K562 (cell line): Measurements from ENCODE around the gene KRT83. TPM values are rescaled to one million over a fixed set of nuclear protein-coding genes. Genes with fewer than 3 reads are reported as not detected.
A peak's percentile ranks its signal among the peaks of the same experiment; 100 is the strongest.

Source experiments
- FOXP1 ChIP-seq: sonication (generic); formaldehyde crosslinking; IDR thresholded peaks from 2 replicates; pipeline ENCODE4 v1.8.0; 2022; ENCODE audit warnings: mild to moderate bottlenecking, missing genetic modification reagents
- JUND ChIP-seq, 2 experiments: IDR thresholded peaks; 2 replicates in 1 of 2; 3 replicates in 1 of 2; pipeline ENCODE4 v1.6.1; 2011; ENCODE audit warnings: borderline replicate concordance in 2 of 2, low read depth in 2 of 2, low read length in 2 of 2, improper control_type of control experiment in 1 of 2, missing biosample characterization in 1 of 2, missing genetic modification characterization in 1 of 2, missing genetic modification reagents in 1 of 2
- SREBF2 ChIP-seq: sonication (generic); formaldehyde crosslinking; IDR thresholded peaks from 2 replicates; pipeline ENCODE4 v1.4.0; 2020; ENCODE audit warnings: mild to moderate bottlenecking, missing genetic modification reagents
- TARDBP ChIP-seq: fragments of 450-650 bp; IDR thresholded peaks from 2 replicates; pipeline ENCODE4 v1.6.1; 2016
- TEAD1 ChIP-seq, 2 experiments: fragments of 450-650 bp in 1 of 2; sonication (generic) in 1 of 2; formaldehyde crosslinking; IDR thresholded peaks; 2 replicates each; pipeline versions ENCODE4 v1.4.0 to v1.8.0; 2020 to 2022; ENCODE audit warnings: mild to moderate bottlenecking in 2 of 2, missing genetic modification reagents in 1 of 2
- TFAP4 ChIP-seq: sonication (generic); formaldehyde crosslinking; IDR thresholded peaks from 2 replicates; pipeline ENCODE4 v1.8.0; 2022; ENCODE audit warnings: missing genetic modification reagents, mild to moderate bottlenecking, moderate library complexity, borderline replicate concordance
- ZC3H11A ChIP-seq: IDR thresholded peaks from 2 replicates; pipeline ENCODE4 v1.6.1; 2012; ENCODE audit warnings: low read depth, low read length, improper control_type of control experiment
- ZNF778 ChIP-seq: fragments of 450-650 bp; formaldehyde crosslinking; IDR thresholded peaks from 2 replicates; pipeline ENCODE4 v1.4.0; 2020; ENCODE audit warnings: mild to moderate bottlenecking, moderate library complexity
- polyA plus RNA-seq, 8 experiments: library from polyadenylated mRNA; depleted of rRNA in 4 of 8; stranded (reverse) in 5 of 8; unstranded in 3 of 8; fragments of >200 nt; fragmentation: Nextera tagmentation in 2 of 8; fragmentation: Illumina TruSeq in 1 of 8; extraction: Ambion mirVana in 2 of 8; extraction: Trizol in 1 of 8; gene quantifications; 2 replicates each; pipeline versions ENCODE4 v1.2.1 to v1.2.3, GENCODE V29; 2011 to 2014; ENCODE audit warnings: inconsistent platforms in 1 of 8, missing spikeins in 1 of 8
- total RNA-seq, 7 experiments: library from RNA; depleted of rRNA in 6 of 7; stranded (reverse); fragments of >200 nt in 6 of 7; fragmentation: Illumina TruSeq in 2 of 7; extraction: Trizol in 2 of 7; gene quantifications; 2 replicates each; pipeline versions ENCODE4 v1.2.1 to v1.2.3, GENCODE V29; 2011 to 2021; ENCODE audit warnings: low replicate concordance in 1 of 7
- TF ChIP-seq, protein P1 (sequence below): fragments of 450-650 bp; IDR thresholded peaks from 2 replicates; pipeline ENCODE4 v1.6.1; 2016; ENCODE audit warnings: mild to moderate bottlenecking, moderate library complexity
- TF ChIP-seq, protein P2 (sequence below): fragments of 450-650 bp; formaldehyde crosslinking; IDR thresholded peaks from 2 replicates; pipeline ENCODE4 v1.4.0; 2020; ENCODE audit warnings: mild to moderate bottlenecking, moderate library complexity
- TF ChIP-seq, protein P3 (sequence below): fragments of 250-450 bp; sonication (Bioruptor Pico); IDR thresholded peaks from 2 replicates; pipeline ENCODE4 v1.8.0; 2021; ENCODE audit warnings: borderline replicate concordance, mild to moderate bottlenecking, moderate library complexity; ENCODE audit not compliant: poor library complexity, severe bottlenecking

KRT83 gene
- total and polyA plus RNA-seq, 9 of the 15 experiments (the other 6 are each of a cell fraction or from before 2014, with no cell fraction given) = not detected

DNA sequence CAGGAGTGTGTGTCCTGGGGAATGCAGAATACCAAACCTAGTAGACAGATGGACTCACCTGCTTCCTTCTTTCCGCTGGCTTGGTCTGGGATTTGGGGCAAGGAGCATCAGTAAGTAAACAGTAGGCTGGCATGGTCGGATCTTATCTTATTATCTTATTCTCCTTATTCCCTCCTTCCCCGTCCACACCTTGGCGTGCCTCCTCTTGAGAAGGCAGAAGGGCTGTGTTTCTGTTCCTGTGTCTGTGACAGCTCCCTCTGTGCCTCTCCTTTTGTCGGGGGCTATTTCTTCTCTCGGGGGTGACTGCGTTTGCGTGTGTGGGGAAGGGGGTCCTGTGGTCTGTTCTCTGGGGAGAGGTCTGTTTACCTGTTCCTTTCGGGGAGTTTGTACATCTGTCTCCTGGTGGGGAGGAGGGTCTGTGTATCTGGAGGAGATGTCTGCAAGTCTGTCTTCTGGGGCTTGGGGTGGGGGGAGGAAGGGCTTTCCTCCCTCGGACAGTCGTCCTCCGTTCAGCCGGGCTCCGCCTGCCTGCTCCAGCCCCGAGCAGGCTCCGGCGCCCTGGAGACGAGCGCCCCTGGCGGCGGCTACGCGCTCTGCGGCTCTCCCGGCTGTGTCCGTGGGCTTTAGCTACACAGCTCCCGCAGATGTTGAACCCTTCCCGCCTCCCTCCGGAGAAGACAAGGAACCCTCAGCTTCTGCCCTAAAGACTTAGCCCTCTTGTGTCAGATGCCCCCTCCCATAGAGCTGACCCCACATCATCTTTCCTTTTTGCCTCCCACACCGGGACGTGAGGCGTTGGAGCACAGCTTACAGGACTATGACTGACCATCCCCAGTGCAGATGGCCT is 42.4 kb downstream of the KRT83 start (continued):
- TF ChIP-seq, protein P1, sequence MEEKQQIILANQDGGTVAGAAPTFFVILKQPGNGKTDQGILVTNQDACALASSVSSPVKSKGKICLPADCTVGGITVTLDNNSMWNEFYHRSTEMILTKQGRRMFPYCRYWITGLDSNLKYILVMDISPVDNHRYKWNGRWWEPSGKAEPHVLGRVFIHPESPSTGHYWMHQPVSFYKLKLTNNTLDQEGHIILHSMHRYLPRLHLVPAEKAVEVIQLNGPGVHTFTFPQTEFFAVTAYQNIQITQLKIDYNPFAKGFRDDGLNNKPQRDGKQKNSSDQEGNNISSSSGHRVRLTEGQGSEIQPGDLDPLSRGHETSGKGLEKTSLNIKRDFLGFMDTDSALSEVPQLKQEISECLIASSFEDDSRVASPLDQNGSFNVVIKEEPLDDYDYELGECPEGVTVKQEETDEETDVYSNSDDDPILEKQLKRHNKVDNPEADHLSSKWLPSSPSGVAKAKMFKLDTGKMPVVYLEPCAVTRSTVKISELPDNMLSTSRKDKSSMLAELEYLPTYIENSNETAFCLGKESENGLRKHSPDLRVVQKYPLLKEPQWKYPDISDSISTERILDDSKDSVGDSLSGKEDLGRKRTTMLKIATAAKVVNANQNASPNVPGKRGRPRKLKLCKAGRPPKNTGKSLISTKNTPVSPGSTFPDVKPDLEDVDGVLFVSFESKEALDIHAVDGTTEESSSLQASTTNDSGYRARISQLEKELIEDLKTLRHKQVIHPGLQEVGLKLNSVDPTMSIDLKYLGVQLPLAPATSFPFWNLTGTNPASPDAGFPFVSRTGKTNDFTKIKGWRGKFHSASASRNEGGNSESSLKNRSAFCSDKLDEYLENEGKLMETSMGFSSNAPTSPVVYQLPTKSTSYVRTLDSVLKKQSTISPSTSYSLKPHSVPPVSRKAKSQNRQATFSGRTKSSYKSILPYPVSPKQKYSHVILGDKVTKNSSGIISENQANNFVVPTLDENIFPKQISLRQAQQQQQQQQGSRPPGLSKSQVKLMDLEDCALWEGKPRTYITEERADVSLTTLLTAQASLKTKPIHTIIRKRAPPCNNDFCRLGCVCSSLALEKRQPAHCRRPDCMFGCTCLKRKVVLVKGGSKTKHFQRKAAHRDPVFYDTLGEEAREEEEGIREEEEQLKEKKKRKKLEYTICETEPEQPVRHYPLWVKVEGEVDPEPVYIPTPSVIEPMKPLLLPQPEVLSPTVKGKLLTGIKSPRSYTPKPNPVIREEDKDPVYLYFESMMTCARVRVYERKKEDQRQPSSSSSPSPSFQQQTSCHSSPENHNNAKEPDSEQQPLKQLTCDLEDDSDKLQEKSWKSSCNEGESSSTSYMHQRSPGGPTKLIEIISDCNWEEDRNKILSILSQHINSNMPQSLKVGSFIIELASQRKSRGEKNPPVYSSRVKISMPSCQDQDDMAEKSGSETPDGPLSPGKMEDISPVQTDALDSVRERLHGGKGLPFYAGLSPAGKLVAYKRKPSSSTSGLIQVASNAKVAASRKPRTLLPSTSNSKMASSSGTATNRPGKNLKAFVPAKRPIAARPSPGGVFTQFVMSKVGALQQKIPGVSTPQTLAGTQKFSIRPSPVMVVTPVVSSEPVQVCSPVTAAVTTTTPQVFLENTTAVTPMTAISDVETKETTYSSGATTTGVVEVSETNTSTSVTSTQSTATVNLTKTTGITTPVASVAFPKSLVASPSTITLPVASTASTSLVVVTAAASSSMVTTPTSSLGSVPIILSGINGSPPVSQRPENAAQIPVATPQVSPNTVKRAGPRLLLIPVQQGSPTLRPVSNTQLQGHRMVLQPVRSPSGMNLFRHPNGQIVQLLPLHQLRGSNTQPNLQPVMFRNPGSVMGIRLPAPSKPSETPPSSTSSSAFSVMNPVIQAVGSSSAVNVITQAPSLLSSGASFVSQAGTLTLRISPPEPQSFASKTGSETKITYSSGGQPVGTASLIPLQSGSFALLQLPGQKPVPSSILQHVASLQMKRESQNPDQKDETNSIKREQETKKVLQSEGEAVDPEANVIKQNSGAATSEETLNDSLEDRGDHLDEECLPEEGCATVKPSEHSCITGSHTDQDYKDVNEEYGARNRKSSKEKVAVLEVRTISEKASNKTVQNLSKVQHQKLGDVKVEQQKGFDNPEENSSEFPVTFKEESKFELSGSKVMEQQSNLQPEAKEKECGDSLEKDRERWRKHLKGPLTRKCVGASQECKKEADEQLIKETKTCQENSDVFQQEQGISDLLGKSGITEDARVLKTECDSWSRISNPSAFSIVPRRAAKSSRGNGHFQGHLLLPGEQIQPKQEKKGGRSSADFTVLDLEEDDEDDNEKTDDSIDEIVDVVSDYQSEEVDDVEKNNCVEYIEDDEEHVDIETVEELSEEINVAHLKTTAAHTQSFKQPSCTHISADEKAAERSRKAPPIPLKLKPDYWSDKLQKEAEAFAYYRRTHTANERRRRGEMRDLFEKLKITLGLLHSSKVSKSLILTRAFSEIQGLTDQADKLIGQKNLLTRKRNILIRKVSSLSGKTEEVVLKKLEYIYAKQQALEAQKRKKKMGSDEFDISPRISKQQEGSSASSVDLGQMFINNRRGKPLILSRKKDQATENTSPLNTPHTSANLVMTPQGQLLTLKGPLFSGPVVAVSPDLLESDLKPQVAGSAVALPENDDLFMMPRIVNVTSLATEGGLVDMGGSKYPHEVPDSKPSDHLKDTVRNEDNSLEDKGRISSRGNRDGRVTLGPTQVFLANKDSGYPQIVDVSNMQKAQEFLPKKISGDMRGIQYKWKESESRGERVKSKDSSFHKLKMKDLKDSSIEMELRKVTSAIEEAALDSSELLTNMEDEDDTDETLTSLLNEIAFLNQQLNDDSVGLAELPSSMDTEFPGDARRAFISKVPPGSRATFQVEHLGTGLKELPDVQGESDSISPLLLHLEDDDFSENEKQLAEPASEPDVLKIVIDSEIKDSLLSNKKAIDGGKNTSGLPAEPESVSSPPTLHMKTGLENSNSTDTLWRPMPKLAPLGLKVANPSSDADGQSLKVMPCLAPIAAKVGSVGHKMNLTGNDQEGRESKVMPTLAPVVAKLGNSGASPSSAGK = peak; percentile 27; the same call in 1 of the 2 replicates
- TF ChIP-seq ZNF778 (no peak), SREBF2 (CRISPR knock-in tag) (no peak), ZC3H11A (no peak), FOXP1 (no peak), TFAP4 (CRISPR knock-in tag) (peak; percentile 39; the same call in 1 of the 2 replicates), JUND (IDR thresholded peaks at IDR 0.05; ENCODE audit: borderline replicate concordance, low read depth, low read length) (0 out of 2 replicates have a peak, but pooled peaks have one; percentile 16), JUND (tag; IDR thresholded peaks at IDR 0.05; ENCODE audit: borderline replicate concordance, low read depth, low read length) (no peak; the same call in 2 of the 3 replicates), TARDBP (no peak), TEAD1 (CRISPR knock-in tag; IDR thresholded peaks at IDR 0.05) (peak; percentile 56 to 65; a peak in 2 of 4 replicates)
- TF ChIP-seq, protein P2, sequence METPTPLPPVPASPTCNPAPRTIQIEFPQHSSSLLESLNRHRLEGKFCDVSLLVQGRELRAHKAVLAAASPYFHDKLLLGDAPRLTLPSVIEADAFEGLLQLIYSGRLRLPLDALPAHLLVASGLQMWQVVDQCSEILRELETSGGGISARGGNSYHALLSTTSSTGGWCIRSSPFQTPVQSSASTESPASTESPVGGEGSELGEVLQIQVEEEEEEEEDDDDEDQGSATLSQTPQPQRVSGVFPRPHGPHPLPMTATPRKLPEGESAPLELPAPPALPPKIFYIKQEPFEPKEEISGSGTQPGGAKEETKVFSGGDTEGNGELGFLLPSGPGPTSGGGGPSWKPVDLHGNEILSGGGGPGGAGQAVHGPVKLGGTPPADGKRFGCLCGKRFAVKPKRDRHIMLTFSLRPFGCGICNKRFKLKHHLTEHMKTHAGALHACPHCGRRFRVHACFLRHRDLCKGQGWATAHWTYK (CRISPR knock-in tag) = 0 out of 2 replicates have a peak, but pooled peaks have one; percentile 25
- TF ChIP-seq, protein P3, sequence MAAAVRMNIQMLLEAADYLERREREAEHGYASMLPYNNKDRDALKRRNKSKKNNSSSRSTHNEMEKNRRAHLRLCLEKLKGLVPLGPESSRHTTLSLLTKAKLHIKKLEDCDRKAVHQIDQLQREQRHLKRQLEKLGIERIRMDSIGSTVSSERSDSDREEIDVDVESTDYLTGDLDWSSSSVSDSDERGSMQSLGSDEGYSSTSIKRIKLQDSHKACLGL (CRISPR knock-in tag) = no peak
